Mammary epithelial cell (primary cell): ENCODE data around the gene NFKBIE.

Experiments
- EZH2 ChIP-seq: IDR thresholded peaks from 2 replicates; pipeline ENCODE4 v1.6.1; 2012; ENCODE audit warnings: low read length, inconsistent platforms, borderline replicate concordance
- TF ChIP-seq, protein P1 (sequence below), 2 donors: IDR thresholded peaks in 1 of 2; conservative IDR thresholded peaks in 1 of 2; 2 replicates each; pipeline ENCODE4 v1.5.1; 2011 to 2012; ENCODE audit warnings: inconsistent platforms in 2 of 2, low read length in 2 of 2, mild to moderate bottlenecking in 2 of 2, control low read depth in 1 of 2, low read depth in 1 of 2; ENCODE audit not compliant: insufficient read depth in 1 of 2; ENCODE audit errors: extremely low read depth in 1 of 2

DNA sequence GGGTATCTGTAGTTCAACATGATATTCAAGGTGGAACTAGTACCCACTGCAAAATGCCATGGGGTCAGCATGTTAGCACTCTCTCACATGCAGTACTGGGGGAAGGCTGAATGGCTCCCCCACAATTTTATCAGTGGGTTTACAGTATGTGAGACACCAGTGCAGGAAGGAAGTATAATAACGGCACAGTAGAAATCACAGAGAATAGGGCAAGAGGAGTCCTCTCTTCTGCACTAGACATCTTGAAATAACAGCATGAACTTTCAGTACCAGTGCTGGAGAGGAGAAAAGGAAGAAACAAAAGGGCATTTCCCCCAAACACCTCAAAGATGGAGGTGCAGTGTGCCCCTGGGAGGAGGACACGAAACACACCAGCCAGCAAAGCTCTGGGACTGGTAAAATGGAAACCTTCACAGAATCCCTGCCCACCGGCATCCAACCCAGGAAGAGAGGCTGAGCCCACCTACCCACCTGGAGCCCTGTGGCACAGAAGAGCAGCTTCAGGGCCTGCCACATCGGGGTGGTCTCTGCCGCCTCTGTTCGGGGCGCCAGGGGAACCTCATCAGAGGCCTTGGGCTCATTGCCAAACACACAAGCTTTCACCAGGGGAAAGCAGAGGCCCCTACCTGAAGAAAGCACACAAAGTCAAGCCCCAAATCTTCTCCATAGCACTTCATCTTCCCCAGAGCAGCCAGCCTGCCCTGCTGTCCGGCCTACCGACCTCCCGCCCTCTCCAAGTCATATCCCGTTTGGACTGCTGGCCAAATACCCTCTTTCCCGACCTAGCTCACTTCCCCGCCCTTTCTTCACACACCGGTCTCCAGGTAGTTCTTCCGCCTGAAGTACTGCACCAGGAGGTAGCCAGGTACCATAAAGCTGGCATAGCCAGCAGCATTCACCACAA, 9.2 kb downstream of the NFKBIE start:
- TF ChIP-seq, protein P1, sequence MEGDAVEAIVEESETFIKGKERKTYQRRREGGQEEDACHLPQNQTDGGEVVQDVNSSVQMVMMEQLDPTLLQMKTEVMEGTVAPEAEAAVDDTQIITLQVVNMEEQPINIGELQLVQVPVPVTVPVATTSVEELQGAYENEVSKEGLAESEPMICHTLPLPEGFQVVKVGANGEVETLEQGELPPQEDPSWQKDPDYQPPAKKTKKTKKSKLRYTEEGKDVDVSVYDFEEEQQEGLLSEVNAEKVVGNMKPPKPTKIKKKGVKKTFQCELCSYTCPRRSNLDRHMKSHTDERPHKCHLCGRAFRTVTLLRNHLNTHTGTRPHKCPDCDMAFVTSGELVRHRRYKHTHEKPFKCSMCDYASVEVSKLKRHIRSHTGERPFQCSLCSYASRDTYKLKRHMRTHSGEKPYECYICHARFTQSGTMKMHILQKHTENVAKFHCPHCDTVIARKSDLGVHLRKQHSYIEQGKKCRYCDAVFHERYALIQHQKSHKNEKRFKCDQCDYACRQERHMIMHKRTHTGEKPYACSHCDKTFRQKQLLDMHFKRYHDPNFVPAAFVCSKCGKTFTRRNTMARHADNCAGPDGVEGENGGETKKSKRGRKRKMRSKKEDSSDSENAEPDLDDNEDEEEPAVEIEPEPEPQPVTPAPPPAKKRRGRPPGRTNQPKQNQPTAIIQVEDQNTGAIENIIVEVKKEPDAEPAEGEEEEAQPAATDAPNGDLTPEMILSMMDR (conservative IDR thresholded peaks at IDR 0.05 in 1 of 2, IDR thresholded peaks at IDR 0.05 in 1 of 2; ENCODE audit: extremely low read depth in 1 of 2, insufficient read depth in 1 of 2, low read depth in 1 of 2, low read length in 2 of 2), result no peak
- TF ChIP-seq EZH2, result no peak
